ENCODE measurements around the gene PAX7. TPM values are rescaled to one million over a fixed set of nuclear protein-coding genes. Genes with fewer than 3 reads are reported as not detected.
A peak's percentile ranks its signal among the peaks of the same experiment; 100 is the strongest.

PAX7 gene
- total and polyA plus RNA-seq, 2 experiments from 2014 or later = 0.03 TPM; not detected in 1

DNA sequence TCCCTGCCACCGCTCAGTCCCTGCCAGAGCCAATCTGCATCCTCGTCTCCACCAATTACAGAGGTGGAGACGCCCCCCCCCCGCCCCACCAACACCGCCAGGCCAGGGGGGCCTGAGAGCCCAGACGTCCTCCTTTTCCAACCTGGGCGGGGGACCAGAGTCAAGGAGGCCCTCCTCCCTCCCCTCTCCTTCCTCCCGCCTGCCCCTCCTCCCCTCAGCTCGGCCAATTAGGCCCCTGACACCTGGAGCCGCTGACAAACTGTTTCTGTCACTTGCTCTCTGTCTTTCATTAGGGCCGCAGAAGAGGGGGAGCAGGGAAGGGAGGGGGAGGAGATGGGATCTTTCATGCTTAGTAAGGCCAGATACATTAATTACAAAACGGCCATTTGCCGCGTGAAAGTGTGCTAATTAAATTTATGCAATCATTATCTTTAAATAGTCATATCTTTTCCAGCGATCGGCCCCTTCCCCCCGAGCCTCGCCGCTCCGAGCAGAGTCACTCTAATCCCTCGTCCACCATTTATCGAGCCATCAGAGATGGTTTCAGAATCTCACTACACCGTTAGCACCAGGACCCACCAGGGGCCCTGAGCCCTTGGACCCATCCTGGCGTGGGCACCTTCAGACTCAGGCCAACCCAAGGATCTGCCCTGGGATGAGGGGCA is 94.7 kb downstream of the PAX7 start:
- Histone ChIP-seq H4K20me1 (replicated peaks; ENCODE audit: insufficient read depth) (no peaks in the 10 kb centered on the region), H3F3A (replicated peaks; ENCODE audit: low read depth) (no peaks in the 10 kb centered on the region), H2AFZ (no peak overlapping the region), H3K4me2 (no peak overlapping the region), H3K36me3 (ENCODE audit: insufficient read depth) (no peaks in the 10 kb centered on the region), H3K79me2 (replicated peaks; ENCODE audit: insufficient read depth) (no peaks in the 10 kb centered on the region), H3K27me3 (ENCODE audit: insufficient read depth) (0 out of 2 replicates have a peak, but pooled peaks cover 5% of the 10 kb centered on the region), H3K4me3 (no peak overlapping the region), H3K9me2 (ENCODE audit: insufficient read depth) (no peaks in the 10 kb centered on the region; the same call in 1 of the 2 replicates), H3K4me1 (ENCODE audit: insufficient read depth) (peaks cover 19% of the 10 kb centered on the region), H3K27ac (ENCODE audit: low read depth) (no peak overlapping the region)
- Mint-ChIP-seq H3K27ac (no peak overlapping the region), H3K4me1 (peaks cover 24% of the 10 kb centered on the region), H3K36me3 (ENCODE audit: low read depth) (no peaks in the 10 kb centered on the region; the same call in 2 of the 3 replicates), H3K27me3 (ENCODE audit: insufficient read depth, low read depth, poor library complexity) (peaks cover 26% of the 10 kb centered on the region), H3K9me3 (no peaks in the 10 kb centered on the region), H3K4me3 (0 out of 3 replicates have a peak overlapping the region, but pooled peaks have one; percentile 18)
- ATAC-seq = peak; percentile 47
- DNase-seq (ENCODE audit: low spot score) = peak; percentile 64
- TF ChIP-seq POLR2AphosphoS5 (IDR thresholded peaks at IDR 0.05; ENCODE audit: low read depth) (no peak), ZNF331 (CRISPR knock-in tag; IDR thresholded peaks at IDR 0.05; ENCODE audit: low read depth) (no peak), EZH2phosphoT487 (IDR thresholded peaks at IDR 0.05; ENCODE audit: unreplicated experiment) (no peak), REST (IDR thresholded peaks at IDR 0.05; ENCODE audit: unreplicated experiment) (no peak), ZNF114 (CRISPR knock-in tag; IDR thresholded peaks at IDR 0.05) (no peak), CREB1 (CRISPR knock-in tag; IDR thresholded peaks at IDR 0.05; ENCODE audit: low read depth) (no peak), NANOG (IDR thresholded peaks at IDR 0.05; ENCODE audit: borderline replicate concordance) (no peak), STAT1 (IDR thresholded peaks at IDR 0.05; ENCODE audit: unreplicated experiment) (no peak), JUNB (IDR thresholded peaks at IDR 0.05; ENCODE audit: unreplicated experiment) (no peak), EZH2 (IDR thresholded peaks at IDR 0.05; ENCODE audit: low read depth, unreplicated experiment) (no peak)
- TF ChIP-seq, protein P1, sequence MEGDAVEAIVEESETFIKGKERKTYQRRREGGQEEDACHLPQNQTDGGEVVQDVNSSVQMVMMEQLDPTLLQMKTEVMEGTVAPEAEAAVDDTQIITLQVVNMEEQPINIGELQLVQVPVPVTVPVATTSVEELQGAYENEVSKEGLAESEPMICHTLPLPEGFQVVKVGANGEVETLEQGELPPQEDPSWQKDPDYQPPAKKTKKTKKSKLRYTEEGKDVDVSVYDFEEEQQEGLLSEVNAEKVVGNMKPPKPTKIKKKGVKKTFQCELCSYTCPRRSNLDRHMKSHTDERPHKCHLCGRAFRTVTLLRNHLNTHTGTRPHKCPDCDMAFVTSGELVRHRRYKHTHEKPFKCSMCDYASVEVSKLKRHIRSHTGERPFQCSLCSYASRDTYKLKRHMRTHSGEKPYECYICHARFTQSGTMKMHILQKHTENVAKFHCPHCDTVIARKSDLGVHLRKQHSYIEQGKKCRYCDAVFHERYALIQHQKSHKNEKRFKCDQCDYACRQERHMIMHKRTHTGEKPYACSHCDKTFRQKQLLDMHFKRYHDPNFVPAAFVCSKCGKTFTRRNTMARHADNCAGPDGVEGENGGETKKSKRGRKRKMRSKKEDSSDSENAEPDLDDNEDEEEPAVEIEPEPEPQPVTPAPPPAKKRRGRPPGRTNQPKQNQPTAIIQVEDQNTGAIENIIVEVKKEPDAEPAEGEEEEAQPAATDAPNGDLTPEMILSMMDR (conservative IDR thresholded peaks at IDR 0.05; ENCODE audit: low read depth in 2 of 2) = no peak
- TF ChIP-seq, protein P2, sequence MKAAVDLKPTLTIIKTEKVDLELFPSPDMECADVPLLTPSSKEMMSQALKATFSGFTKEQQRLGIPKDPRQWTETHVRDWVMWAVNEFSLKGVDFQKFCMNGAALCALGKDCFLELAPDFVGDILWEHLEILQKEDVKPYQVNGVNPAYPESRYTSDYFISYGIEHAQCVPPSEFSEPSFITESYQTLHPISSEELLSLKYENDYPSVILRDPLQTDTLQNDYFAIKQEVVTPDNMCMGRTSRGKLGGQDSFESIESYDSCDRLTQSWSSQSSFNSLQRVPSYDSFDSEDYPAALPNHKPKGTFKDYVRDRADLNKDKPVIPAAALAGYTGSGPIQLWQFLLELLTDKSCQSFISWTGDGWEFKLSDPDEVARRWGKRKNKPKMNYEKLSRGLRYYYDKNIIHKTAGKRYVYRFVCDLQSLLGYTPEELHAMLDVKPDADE (IDR thresholded peaks at IDR 0.05) = no peak
- TF ChIP-seq, protein P3, sequence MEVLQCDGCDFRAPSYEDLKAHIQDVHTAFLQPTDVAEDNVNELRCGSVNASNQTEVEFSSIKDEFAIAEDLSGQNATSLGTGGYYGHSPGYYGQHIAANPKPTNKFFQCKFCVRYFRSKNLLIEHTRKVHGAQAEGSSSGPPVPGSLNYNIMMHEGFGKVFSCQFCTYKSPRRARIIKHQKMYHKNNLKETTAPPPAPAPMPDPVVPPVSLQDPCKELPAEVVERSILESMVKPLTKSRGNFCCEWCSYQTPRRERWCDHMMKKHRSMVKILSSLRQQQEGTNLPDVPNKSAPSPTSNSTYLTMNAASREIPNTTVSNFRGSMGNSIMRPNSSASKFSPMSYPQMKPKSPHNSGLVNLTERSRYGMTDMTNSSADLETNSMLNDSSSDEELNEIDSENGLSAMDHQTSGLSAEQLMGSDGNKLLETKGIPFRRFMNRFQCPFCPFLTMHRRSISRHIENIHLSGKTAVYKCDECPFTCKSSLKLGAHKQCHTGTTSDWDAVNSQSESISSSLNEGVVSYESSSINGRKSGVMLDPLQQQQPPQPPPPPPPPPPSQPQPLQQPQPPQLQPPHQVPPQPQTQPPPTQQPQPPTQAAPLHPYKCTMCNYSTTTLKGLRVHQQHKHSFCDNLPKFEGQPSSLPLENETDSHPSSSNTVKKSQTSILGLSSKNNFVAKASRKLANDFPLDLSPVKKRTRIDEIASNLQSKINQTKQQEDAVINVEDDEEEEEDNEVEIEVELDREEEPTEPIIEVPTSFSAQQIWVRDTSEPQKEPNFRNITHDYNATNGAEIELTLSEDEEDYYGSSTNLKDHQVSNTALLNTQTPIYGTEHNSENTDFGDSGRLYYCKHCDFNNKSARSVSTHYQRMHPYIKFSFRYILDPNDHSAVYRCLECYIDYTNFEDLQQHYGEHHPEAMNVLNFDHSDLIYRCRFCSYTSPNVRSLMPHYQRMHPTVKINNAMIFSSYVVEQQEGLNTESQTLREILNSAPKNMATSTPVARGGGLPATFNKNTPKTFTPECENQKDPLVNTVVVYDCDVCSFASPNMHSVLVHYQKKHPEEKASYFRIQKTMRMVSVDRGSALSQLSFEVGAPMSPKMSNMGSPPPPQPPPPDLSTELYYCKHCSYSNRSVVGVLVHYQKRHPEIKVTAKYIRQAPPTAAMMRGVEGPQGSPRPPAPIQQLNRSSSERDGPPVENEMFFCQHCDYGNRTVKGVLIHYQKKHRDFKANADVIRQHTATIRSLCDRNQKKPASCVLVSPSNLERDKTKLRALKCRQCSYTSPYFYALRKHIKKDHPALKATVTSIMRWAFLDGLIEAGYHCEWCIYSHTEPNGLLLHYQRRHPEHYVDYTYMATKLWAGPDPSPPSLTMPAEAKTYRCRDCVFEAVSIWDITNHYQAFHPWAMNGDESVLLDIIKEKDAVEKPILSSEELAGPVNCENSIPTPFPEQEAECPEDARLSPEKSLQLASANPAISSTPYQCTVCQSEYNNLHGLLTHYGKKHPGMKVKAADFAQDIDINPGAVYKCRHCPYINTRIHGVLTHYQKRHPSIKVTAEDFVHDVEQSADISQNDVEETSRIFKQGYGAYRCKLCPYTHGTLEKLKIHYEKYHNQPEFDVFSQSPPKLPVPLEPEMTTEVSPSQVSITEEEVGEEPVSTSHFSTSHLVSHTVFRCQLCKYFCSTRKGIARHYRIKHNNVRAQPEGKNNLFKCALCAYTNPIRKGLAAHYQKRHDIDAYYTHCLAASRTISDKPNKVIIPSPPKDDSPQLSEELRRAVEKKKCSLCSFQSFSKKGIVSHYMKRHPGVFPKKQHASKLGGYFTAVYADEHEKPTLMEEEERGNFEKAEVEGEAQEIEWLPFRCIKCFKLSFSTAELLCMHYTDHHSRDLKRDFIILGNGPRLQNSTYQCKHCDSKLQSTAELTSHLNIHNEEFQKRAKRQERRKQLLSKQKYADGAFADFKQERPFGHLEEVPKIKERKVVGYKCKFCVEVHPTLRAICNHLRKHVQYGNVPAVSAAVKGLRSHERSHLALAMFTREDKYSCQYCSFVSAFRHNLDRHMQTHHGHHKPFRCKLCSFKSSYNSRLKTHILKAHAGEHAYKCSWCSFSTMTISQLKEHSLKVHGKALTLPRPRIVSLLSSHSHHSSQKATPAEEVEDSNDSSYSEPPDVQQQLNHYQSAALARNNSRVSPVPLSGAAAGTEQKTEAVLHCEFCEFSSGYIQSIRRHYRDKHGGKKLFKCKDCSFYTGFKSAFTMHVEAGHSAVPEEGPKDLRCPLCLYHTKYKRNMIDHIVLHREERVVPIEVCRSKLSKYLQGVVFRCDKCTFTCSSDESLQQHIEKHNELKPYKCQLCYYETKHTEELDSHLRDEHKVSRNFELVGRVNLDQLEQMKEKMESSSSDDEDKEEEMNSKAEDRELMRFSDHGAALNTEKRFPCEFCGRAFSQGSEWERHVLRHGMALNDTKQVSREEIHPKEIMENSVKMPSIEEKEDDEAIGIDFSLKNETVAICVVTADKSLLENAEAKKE (CRISPR knock-in tag; IDR thresholded peaks at IDR 0.05) = no peak
